ENCODE data around the gene EMD.

Gene EMD

DNA sequence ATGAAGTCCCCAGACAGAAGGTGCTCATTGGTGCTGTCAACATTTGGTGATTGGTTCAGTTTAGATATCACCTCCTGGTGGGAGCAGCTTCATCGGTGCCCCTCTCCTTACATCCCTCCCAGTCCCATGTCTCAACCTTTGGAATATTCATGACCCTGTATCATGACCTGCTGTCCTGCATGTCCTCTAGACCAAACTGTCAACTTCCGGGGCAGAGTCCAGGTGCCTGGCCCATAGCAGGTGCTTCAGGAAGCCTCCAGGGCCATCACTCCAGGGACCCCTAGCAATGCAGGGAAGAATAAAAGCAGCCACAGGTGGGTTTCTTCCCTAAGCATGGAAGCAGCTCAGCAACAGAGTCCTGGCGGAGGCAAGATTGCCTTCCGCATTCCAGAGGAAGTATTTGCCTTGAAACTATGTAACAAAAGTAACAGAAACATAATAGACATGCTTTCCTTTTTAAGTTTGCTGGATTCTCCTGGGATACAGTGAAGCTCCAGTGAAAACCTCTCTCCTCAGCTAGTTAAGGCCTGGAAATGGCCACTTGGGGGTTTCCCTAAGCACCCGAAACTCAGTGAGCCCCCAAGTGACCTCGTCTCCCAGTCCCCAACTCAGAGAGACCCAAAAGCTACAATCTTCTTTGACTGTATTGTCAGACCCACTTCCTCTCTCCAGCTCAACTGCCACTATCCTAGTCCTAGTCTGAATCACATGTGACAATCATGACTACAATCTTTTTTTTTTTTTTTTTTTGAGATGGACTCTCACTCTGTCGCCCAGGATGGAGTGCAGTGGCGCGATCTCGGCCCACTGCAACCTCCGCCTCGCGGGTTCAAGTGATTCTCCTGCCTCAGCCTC lies 48.0 kb downstream of the EMD start:
- no peak for DNase-seq

DNA sequence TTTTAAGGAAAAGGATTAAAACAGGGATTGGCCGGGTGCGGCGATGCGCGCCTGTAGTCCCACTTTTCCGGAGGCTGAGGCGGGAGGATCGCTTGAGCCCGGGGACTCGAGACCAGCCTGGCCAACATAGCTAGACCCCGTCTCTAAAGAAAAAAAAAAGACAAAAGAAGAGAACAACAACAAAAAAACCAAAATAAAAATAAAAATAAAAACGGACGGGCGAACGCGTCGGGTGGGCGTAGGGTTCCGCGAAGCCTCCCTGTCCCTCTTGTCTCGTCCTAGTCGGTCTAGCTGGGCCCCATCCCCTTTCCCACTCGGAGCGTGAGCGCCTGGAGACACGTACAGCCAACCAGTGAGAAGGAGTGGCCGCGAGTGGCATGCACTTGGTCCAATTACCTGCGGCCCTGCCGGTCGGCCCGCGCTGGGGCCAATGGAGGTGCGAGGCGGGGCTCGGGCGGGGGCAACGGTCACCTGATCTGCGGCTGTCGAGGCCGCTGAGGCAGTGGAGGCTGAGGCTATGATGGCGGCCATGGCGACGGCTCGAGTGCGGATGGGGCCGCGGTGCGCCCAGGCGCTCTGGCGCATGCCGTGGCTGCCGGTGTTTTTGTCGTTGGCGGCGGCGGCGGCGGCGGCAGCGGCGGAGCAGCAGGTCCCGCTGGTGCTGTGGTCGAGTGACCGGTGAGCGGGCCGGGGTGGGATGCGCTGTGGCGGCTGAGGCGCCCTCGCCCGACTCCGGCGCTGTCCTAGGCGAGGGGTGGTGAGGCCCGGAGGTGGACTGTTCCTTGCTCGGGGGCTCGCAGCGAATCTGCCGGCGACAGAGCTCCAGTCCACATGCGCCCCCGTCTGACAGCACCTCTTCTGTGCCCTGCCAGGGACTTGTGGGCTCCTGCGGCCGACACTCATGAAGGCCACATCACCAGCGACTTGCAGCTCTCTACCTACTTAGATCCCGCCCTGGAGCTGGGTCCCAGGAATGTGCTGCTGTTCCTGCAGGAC lies 49.4 kb downstream of the EMD start, which contains the start of gene ATP6AP1:
ATP6AP1 (plus strand) TSS at position 502 of the 996 bp plus-strand sequence; CDS start at position 518, 16 bp downstream.
- peak; percentile 96 for DNase-seq

DNA sequence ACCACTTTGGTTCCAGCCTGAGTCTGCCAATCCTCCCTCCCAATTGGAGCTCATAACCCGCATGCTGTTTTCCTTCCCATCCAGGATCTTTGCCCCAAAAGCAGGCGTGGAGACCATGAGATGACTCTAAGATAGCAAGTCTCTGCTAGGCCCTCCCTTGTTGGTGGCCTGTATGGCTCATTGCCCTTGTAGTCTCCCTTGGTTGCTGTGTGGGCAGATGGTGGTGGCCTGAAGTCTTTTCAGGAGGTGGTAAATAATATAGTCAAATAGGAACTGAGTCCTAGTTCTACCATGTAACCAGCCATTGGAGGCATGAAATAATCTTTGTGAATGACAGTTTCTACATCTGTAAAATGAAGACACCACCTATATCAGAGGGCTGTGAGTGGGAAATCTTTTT lies 50.6 kb downstream of the EMD start:
- no peak for DNase-seq

DNA sequence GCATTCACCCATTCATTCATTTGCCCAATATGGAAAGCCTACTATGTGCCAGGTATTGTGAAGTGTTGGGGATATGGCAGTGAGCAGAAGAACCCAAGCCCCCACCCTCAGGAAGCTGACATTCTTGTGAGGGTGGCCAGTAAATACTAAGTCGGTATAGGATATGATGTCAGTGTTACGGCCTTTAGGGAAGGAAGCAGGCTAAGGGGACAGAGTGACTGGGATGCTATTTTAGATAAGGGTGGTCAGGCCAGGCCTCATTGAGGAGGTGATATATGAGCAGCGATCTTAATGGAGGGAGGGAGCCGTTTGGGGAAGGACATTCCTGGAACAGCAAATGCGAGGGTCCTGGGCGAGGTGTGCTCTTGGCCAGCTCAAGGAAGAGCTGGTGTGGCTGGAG lies 51.4 kb downstream of the EMD start:
- DNase-seq: no peak

DNA sequence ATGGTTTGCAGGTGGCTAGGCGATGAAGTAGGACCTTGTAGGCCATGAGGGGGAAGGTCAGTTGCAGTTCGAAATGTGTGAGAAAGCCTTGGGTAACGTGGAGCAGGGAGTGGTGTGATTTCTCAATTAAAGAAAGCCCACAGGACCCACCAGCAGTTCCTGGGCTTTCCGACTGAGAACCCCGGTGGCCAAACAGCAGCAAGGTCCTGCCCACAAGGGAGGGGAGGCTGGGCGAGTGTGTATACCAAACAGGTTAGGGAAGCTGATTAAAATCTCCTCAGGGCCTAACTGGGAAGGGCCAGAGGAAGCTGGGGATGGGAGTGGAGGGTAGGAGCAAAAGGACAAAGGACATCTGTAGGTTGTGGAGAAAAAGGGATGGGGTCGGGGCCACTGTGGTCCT lies 51.8 kb downstream of the EMD start:
- DNase-seq: no peak
